ENCODE measurements around the gene ZNF526.

Gene ZNF526

DNA sequence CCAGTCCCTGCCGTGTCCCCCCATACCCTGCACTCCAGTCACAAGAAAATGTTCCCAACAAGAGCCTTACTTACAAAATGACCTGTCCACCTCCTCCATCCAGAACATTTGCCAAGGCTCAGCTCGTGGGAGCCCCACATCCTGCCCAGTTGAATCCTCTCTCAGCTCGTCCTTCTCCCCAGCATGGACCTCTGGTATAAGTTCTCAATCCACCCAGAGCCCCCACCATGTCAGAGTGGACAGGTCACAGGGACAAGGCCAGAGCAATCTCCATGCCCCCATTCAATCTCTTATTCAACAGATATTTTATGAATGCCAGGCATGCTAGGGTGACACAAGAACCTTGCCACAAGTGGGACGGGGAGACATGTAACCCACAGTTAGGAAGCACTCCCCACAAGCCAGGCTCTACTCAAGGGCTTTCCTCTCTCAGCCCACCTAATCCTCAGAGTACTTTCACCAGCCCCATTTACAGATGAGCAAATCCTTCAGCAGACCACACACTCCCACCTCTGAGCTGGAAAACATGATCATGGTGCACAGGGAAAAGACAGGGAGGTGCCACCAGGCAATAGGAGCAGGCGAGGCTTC is 17.7 kb upstream of the ZNF526 start:
- no peak for DNase-seq (ENCODE audit: low read depth, low spot score)
- Histone ChIP-seq H3K4me1 (ENCODE audit: insufficient read depth, insufficient read length) (peaks cover 13% of the 10 kb centered on the region), H3K36me3 (ENCODE audit: insufficient read depth, insufficient read length, low read length) (peaks cover 72% of the 10 kb centered on the region), H3K9me3 (ENCODE audit: insufficient read depth, low read length) (no peaks in the 10 kb centered on the region), H3K27me3 (ENCODE audit: insufficient read depth, insufficient read length) (no peaks in the 10 kb centered on the region), H3K4me3 (ENCODE audit: insufficient read length, low read depth) (no peak overlapping the region), H3K9ac (ENCODE audit: insufficient read length, low read depth) (no peak overlapping the region)
- no peak for TF ChIP-seq ZNF274 (IDR thresholded peaks at IDR 0.05; ENCODE audit: low read depth, low read length)
- TF ChIP-seq YY1 (IDR thresholded peaks at IDR 0.05; ENCODE audit: insufficient read depth, insufficient read length) = no peak
- no peak for TF ChIP-seq SUZ12 (IDR thresholded peaks at IDR 0.05; ENCODE audit: extremely low read depth, insufficient read depth, insufficient read length)

DNA sequence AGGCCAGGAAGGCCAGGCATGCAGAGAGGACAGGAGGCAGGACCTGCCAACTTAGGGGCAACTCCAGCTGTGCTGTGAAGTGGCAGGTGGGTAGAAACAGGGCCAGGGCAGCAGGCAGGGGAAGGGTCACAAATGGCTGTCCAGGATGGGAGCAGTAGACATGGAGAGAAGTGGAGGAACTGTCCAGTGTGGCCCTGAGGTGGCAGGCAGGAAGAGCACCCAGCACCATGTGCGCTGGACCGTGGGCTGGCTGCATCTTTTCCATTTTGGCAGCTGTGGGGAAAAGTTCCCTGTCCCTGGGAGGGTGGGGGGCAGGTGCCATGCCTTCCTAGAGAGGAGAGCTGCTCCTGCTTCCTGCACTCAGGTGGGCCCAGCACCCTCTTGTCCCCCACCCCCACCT is 16.4 kb upstream of the ZNF526 start:
- TF ChIP-seq YY1 (IDR thresholded peaks at IDR 0.05; ENCODE audit: insufficient read depth, insufficient read length) = no peak
- TF ChIP-seq SUZ12 (IDR thresholded peaks at IDR 0.05; ENCODE audit: extremely low read depth, insufficient read depth, insufficient read length) = no peak
- no peak for TF ChIP-seq ZNF274 (IDR thresholded peaks at IDR 0.05; ENCODE audit: low read depth, low read length)
- Histone ChIP-seq H3K9me3 (ENCODE audit: insufficient read depth, low read length) (no peaks in the 10 kb centered on the region), H3K36me3 (ENCODE audit: insufficient read depth, insufficient read length, low read length) (peaks cover 77% of the 10 kb centered on the region), H3K9ac (ENCODE audit: insufficient read length, low read depth) (no peak overlapping the region), H3K4me3 (ENCODE audit: insufficient read length, low read depth) (no peak overlapping the region), H3K27me3 (ENCODE audit: insufficient read depth, insufficient read length) (no peaks in the 10 kb centered on the region), H3K4me1 (ENCODE audit: insufficient read depth, insufficient read length) (peaks cover 9% of the 10 kb centered on the region)
- DNase-seq (ENCODE audit: low read depth, low spot score) = no peak

DNA sequence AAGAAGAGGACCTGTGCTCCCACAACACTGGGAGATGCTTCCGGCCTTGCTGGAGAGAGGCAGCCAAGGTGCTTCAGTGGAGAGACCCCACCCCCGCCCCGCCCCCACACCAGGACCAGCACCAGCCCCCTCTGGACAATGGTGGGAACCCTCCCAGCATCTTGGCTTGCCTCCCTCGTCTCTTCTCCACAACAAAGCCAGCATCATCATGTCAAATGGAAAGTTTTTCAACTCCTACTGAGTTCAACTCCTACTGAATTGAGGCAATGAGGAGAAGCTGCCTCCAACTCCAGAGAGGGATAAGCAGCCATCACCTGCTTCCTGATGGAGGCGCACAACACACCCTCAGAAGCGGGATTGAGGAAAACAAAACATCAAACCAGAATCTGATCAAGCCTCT is 15.4 kb upstream of the ZNF526 start:
- Histone ChIP-seq H3K9me3 (ENCODE audit: insufficient read depth, low read length) (no peaks in the 10 kb centered on the region), H3K9ac (ENCODE audit: insufficient read length, low read depth) (no peak overlapping the region), H3K4me3 (ENCODE audit: insufficient read length, low read depth) (no peak overlapping the region), H3K4me1 (ENCODE audit: insufficient read depth, insufficient read length) (peaks cover 7% of the 10 kb centered on the region), H3K36me3 (ENCODE audit: insufficient read depth, insufficient read length, low read length) (peaks cover 75% of the 10 kb centered on the region), H3K27me3 (ENCODE audit: insufficient read depth, insufficient read length) (no peaks in the 10 kb centered on the region)
- no peak for TF ChIP-seq YY1 (IDR thresholded peaks at IDR 0.05; ENCODE audit: insufficient read depth, insufficient read length)
- TF ChIP-seq ZNF274 (IDR thresholded peaks at IDR 0.05; ENCODE audit: low read depth, low read length) = no peak
- no peak for TF ChIP-seq SUZ12 (IDR thresholded peaks at IDR 0.05; ENCODE audit: extremely low read depth, insufficient read depth, insufficient read length)
- no peak for DNase-seq (ENCODE audit: low read depth, low spot score)

DNA sequence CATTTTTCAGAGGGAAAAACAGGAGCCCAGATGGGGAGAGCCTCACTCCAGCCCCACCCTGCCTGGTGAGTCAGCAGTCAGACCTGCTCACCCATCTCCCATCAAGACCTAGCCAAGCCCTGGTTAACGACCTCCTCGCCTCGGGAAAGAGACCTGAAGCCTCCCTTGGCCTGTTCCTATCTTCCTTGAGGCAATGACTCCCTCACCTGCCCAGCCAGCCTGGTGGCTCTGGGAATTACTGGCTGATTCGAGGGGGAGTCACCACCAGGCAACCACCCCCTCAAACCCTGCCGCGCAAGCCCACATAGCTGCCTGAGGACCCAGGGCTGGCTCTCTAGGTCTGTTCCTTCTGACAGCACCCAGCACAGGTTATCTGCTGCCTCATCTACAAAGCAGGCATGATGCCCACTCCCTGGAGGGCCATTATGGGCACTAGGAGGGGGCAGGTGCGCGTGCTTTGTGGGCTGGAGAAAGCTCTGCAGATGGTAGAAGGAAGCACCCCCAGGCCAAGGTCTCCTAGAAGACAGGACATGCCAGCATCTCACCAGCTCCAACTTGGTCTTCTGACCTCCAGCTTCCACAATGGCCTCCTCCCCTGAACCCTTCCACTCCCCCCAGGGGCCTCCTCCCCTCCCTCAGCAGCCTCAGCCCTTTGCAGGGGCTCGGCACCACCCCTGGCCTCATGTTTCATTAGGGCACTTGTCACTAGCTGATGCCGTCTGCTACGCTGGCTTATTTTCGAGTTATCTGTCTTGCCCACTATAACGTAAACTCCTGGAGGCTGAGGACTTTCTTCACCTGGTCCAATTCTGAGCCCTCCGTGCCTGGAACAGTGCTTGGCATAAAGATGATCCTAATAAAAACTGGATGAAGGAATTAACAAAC is 13.0 kb upstream of the ZNF526 start:
- Histone ChIP-seq H3K4me1 (ENCODE audit: insufficient read depth, insufficient read length) (peaks cover 4% of the 10 kb centered on the region), H3K4me3 (ENCODE audit: insufficient read length, low read depth) (no peak overlapping the region), H3K9me3 (ENCODE audit: insufficient read depth, low read length) (no peaks in the 10 kb centered on the region), H3K27me3 (ENCODE audit: insufficient read depth, insufficient read length) (no peaks in the 10 kb centered on the region), H3K9ac (ENCODE audit: insufficient read length, low read depth) (no peak overlapping the region), H3K36me3 (ENCODE audit: insufficient read depth, insufficient read length, low read length) (peaks cover 63% of the 10 kb centered on the region)
- no peak for DNase-seq (ENCODE audit: low read depth, low spot score)
- TF ChIP-seq YY1 (IDR thresholded peaks at IDR 0.05; ENCODE audit: insufficient read depth, insufficient read length) (no peak), ZNF274 (IDR thresholded peaks at IDR 0.05; ENCODE audit: low read depth, low read length) (no peak), SUZ12 (IDR thresholded peaks at IDR 0.05; ENCODE audit: extremely low read depth, insufficient read depth, insufficient read length) (no peak)

DNA sequence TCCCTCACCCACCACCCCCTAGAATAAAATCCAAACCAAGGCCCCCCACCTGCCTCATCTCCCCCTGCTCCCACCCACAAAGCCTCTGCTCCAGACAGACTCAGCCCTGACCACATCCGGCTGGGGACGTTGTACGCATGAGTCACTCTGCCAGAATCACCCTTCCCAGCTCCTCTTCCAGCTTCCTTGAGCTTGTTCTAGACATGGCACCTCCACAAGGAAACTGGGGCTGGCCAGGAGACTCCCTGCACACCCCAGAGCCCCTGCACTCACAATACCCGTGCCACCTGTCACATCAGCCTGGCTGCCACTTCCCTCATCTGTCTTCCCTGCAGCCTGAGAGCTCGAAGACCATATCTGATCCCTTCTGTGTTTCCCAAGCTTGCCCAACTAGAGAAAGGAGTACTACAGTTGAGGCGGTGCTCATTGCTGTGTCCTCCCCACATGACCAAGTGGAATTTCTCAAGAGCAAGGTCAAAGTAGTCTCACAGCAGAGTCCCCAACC is 12.3 kb upstream of the ZNF526 start:
- DNase-seq (ENCODE audit: low read depth, low spot score) = no peak
- Histone ChIP-seq H3K9me3 (ENCODE audit: insufficient read depth, low read length) (no peaks in the 10 kb centered on the region), H3K9ac (ENCODE audit: insufficient read length, low read depth) (no peak overlapping the region), H3K4me3 (ENCODE audit: insufficient read length, low read depth) (no peak overlapping the region), H3K36me3 (ENCODE audit: insufficient read depth, insufficient read length, low read length) (peaks cover 59% of the 10 kb centered on the region), H3K4me1 (ENCODE audit: insufficient read depth, insufficient read length) (peaks cover 4% of the 10 kb centered on the region), H3K27me3 (ENCODE audit: insufficient read depth, insufficient read length) (no peaks in the 10 kb centered on the region)
- TF ChIP-seq SUZ12 (IDR thresholded peaks at IDR 0.05; ENCODE audit: extremely low read depth, insufficient read depth, insufficient read length) = no peak
- no peak for TF ChIP-seq ZNF274 (IDR thresholded peaks at IDR 0.05; ENCODE audit: low read depth, low read length)
- TF ChIP-seq YY1 (IDR thresholded peaks at IDR 0.05; ENCODE audit: insufficient read depth, insufficient read length) = no peak

DNA sequence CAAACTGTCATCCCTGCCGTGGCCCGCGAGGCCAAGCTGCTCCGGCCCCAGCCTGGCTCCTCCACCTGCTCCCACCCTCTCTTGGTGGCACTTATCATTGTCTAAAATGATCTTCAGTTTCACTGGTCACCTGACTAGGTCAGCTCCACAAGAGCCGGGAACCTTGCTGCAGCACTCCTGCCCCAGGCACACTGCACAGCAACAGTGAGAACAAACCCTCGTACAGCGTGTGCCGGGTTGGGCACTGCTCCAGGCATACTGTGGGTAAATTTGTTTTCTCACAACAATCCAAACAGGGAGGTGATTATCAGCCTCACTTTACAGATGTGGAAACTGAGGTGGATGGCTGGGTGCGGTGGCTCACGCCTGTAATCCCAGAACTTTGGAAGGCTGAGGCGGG is 11.5 kb upstream of the ZNF526 start:
- no peaks in the 10 kb centered on the region for H3K27me3 ChIP-seq (ENCODE audit: insufficient read depth, insufficient read length)
- TF ChIP-seq ZNF274 (IDR thresholded peaks at IDR 0.05; ENCODE audit: low read depth, low read length) = no peak
- no peak for TF ChIP-seq YY1 (IDR thresholded peaks at IDR 0.05; ENCODE audit: insufficient read depth, insufficient read length)
- no peak for TF ChIP-seq SUZ12 (IDR thresholded peaks at IDR 0.05; ENCODE audit: extremely low read depth, insufficient read depth, insufficient read length)
- no peak overlapping the region for H3K4me3 ChIP-seq (ENCODE audit: insufficient read length, low read depth)
- H3K36me3 ChIP-seq (ENCODE audit: insufficient read depth, insufficient read length, low read length) = peaks cover 59% of the 10 kb centered on the region
- no peak overlapping the region for H3K9ac ChIP-seq (ENCODE audit: insufficient read length, low read depth)
- no peaks in the 10 kb centered on the region for H3K9me3 ChIP-seq (ENCODE audit: insufficient read depth, low read length)
- no peak for DNase-seq (ENCODE audit: low read depth, low spot score)
- H3K4me1 ChIP-seq (ENCODE audit: insufficient read depth, insufficient read length) = peaks cover 4% of the 10 kb centered on the region

DNA sequence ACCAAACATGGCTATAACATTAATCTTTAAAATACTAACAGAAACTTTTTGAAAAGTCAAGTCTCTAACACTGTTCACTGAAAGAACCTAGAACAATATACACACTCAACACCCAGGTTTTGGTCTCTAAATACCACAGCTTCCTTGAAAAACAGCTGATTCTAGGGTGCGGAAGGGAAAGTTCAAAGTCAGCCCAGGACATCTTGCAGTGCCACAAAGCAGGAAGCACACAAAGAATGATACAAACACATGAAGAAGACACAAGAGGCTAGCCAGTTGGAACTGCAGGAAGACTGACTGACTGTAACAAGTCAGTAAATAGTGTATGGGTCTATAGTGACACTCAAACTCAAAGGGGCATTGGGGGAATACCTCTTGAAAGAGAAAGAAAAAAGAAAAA is 7.2 kb upstream of the ZNF526 start:
- peaks cover 57% of the 10 kb centered on the region for H3K36me3 ChIP-seq (ENCODE audit: insufficient read depth, insufficient read length, low read length)

More for the DNA sequence above, 7.2 kb upstream of the ZNF526 start:
- no peak overlapping the region for H3K4me3 ChIP-seq (ENCODE audit: insufficient read length, low read depth)
- no peaks in the 10 kb centered on the region for H3K9me3 ChIP-seq (ENCODE audit: insufficient read depth, low read length)
- DNase-seq (ENCODE audit: low read depth, low spot score) = no peak
- H3K27me3 ChIP-seq (ENCODE audit: insufficient read depth, insufficient read length) = no peaks in the 10 kb centered on the region
- H3K9ac ChIP-seq (ENCODE audit: insufficient read length, low read depth) = no peak overlapping the region
- peaks cover 6% of the 10 kb centered on the region for H3K4me1 ChIP-seq (ENCODE audit: insufficient read depth, insufficient read length)
- TF ChIP-seq YY1 (IDR thresholded peaks at IDR 0.05; ENCODE audit: insufficient read depth, insufficient read length) = no peak
- TF ChIP-seq SUZ12 (IDR thresholded peaks at IDR 0.05; ENCODE audit: extremely low read depth, insufficient read depth, insufficient read length) = no peak
- no peak for TF ChIP-seq ZNF274 (IDR thresholded peaks at IDR 0.05; ENCODE audit: low read depth, low read length)

Measured in NT2/D1 (cell line).